Motor neuron (in vitro differentiated cells): ENCODE data around the gene ITGB1BP1. TPM values are rescaled to one million over a fixed set of nuclear protein-coding genes. Genes with fewer than 3 reads are reported as not detected.

ENCODE experiments used
- ATAC-seq, 8 experiments: fragments of 200-7000 bp; cut with Tn5 transposase; replicated peaks in 6 of 8; 2 replicates each; pipeline ENCODE4 v1.8.0; 2021; ENCODE audit warnings: mild to moderate bottlenecking in 8 of 8, moderate library complexity in 8 of 8
- H3K27ac ChIP-seq, 2 donors: fragments of 250-450 bp; sonication (Bioruptor Pico); 2 replicates each; pipeline ENCODE4 v1.9.0; 2021; ENCODE audit warnings: antibody characterized with exemption in 2 of 2, mild to moderate bottlenecking in 2 of 2, moderate library complexity in 1 of 2
- H3K4me1 ChIP-seq, 2 donors: fragments of 250-450 bp; sonication (Bioruptor Pico); replicated peaks in 1 of 2; 2 replicates each; pipeline ENCODE4 v1.6.1; 2021; ENCODE audit warnings: antibody characterized with exemption in 2 of 2, mild to moderate bottlenecking in 2 of 2, moderate library complexity in 1 of 2
- H3K4me3 ChIP-seq, 5 donors: fragments of 250-450 bp; sonication (Bioruptor Pico); 2 replicates each; pipeline ENCODE4 v1.9.0; 2021; ENCODE audit warnings: antibody characterized with exemption in 5 of 5, mild to moderate bottlenecking in 5 of 5, moderate library complexity in 4 of 5
- WGBS, 10 experiments: fragments of 450-650 bp; shearing (Covaris generic); methylation state at CpG; one replicate each; pipeline ENCODE4 v1.0.0; 2022; 5-methylcytosine and 5-hydroxymethylcytosine counted together
- in situ Hi-C, 9 experiments: fragments of 400-800 bp; cut with MboI; loops; one replicate each; pipeline ENCODE4 v1.15.0; 2021; ENCODE audit warnings: low sequenced_read_pairs in 9 of 9, low pct_unique_long_range_greater_than_20kb in 2 of 9; ENCODE audit not compliant: unreplicated experiment in 9 of 9
- total RNA-seq, 8 experiments: library from RNA; unstranded; fragments of 300-600 nt; gene quantifications; 2 replicates each; pipeline versions ENCODE4 v1.2.3 to v1.2.4, GENCODE V29; 2022

Gene ITGB1BP1
- total RNA-seq: 10 to 100 TPM; 25.0 to 61.2 (median 38.5) TPM

GRCh38 chr2:9423100-9423921 lies at the start of gene ITGB1BP1, which contains the start of gene CPSF3:
ITGB1BP1 (minus strand) TSS chr2:9423528; CDS start chr2:9418697, 4,831 bp downstream.
CPSF3 (plus strand) TSS chr2:9423654; CDS start chr2:9423774, 120 bp downstream.
- ATAC-seq: peak; percentile 83 to 94 (median 92)
- peak within 1 kb of the TSS; percentile 70 to 89 for H3K27ac ChIP-seq
- peaks cover 13 to 21% of the 10 kb centered on the region in 2 donors for H3K4me1 ChIP-seq
- in situ Hi-C loops: no loop called here
- 0 to 6% (median 1%) methylated on average over 1 to 17 of the region's 91 CpGs; no CpG with 5 or more reads in 3 of the 10 experiments for WGBS, 10 experiments
- H3K4me3 ChIP-seq: peak within 1 kb of the TSS; percentile 59 to 98 (median 84)

GRCh38 chr2:9472511-9472910 lies 49.2 kb upstream of the ITGB1BP1 start:
- ATAC-seq: no peak
- in situ Hi-C loops: no loop called here
- WGBS, 10 experiments: 76 to 100% (median 100%) methylated on average over 1 to 8 of the region's 9 CpGs; no CpG with 5 or more reads in 4 of the 10 experiments

GRCh38 chr2:9471206-9471605 lies 47.9 kb upstream of the ITGB1BP1 start:
- Histone ChIP-seq H3K27ac (no peak overlapping the region), H3K4me1 (peaks cover 5 to 9% of the 10 kb centered on the region in 2 donors), H3K4me3 (no peak overlapping the region)
- 82 to 100% (median 90%) methylated on average over 2 to 5 of the region's 5 CpGs; no CpG with 5 or more reads in 1 of the 10 experiments for WGBS, 10 experiments
- ATAC-seq: no peak
- in situ Hi-C loops: no loop called here

More at GRCh38 chr2:9472511-9472910, 49.2 kb upstream of the ITGB1BP1 start:
- Histone ChIP-seq H3K4me3 (no peak overlapping the region), H3K4me1 (peaks cover 5 to 11% of the 10 kb centered on the region in 2 donors), H3K27ac (no peak overlapping the region)

- Histone ChIP-seq H3K4me3 (no peak overlapping the region), H3K4me1 (peaks cover 2 to 4% of the 10 kb centered on the region in 2 donors), H3K27ac (no peak overlapping the region)
- ATAC-seq: no peak
- WGBS, 10 experiments: 71 to 100% (median 82%) methylated on average over 1 to 10 of the region's 10 CpGs; no CpG with 5 or more reads in 1 of the 10 experiments
- in situ Hi-C loops: no loop called here
Measured at GRCh38 chr2:9467687-9468086, 44.4 kb upstream of the ITGB1BP1 start.

GRCh38 chr2:9466147-9466683 lies 42.9 kb upstream of the ITGB1BP1 start:
- H3K27ac ChIP-seq: no peak overlapping the region
- peaks cover 2 to 7% of the 10 kb centered on the region in 2 donors for H3K4me1 ChIP-seq
- WGBS, 10 experiments: 40 to 100% (median 97%) methylated on average over 1 to 16 of the region's 46 CpGs; no CpG with 5 or more reads in 2 of the 10 experiments
- ATAC-seq: no peak
- no peak overlapping the region for H3K4me3 ChIP-seq
- in situ Hi-C loops: no loop called here

- in situ Hi-C loops: no loop called here
- 70 to 100% (median 88%) methylated on average over 2 to 7 of the region's 7 CpGs; no CpG with 5 or more reads in 1 of the 10 experiments for WGBS, 10 experiments
Measured at GRCh38 chr2:9465170-9465569, 41.8 kb upstream of the ITGB1BP1 start.

GRCh38 chr2:9463698-9464034 lies 40.3 kb upstream of the ITGB1BP1 start:
- no peak for ATAC-seq
- peaks cover 2 to 7% of the 10 kb centered on the region in 2 donors for H3K4me1 ChIP-seq
- in situ Hi-C loops: no loop called here
- WGBS, 10 experiments: 32 to 100% (median 79%) methylated on average over 2 to 6 of the region's 7 CpGs; no CpG with 5 or more reads in 3 of the 10 experiments
- no peak overlapping the region for H3K4me3 ChIP-seq
- H3K27ac ChIP-seq: no peak overlapping the region

More at GRCh38 chr2:9465170-9465569, 41.8 kb upstream of the ITGB1BP1 start:
- H3K4me3 ChIP-seq: no peak overlapping the region
- no peak overlapping the region for H3K27ac ChIP-seq
- H3K4me1 ChIP-seq: peaks cover 2 to 7% of the 10 kb centered on the region in 2 donors
- ATAC-seq: no peak

- Histone ChIP-seq H3K27ac (no peak overlapping the region), H3K4me1 (peaks cover 2 to 7% of the 10 kb centered on the region in 2 donors), H3K4me3 (no peak overlapping the region)
- 76 to 100% (median 89%) methylated on average over 1 to 6 of the region's 6 CpGs; no CpG with 5 or more reads in 2 of the 10 experiments for WGBS, 10 experiments
- in situ Hi-C loops: no loop called here
- peak in 7 of 8 experiments; percentile 4 to 80 (median 43) for ATAC-seq
Measured at GRCh38 chr2:9462886-9463697, 39.8 kb upstream of the ITGB1BP1 start.

GRCh38 chr2:9462313-9462712 lies 39.0 kb upstream of the ITGB1BP1 start:
- ATAC-seq: peak in 3 of 8 experiments; percentile 16 to 35 (median 24)
- in situ Hi-C loops: no loop called here
- H3K27ac ChIP-seq: no peak overlapping the region
- WGBS, 10 experiments: 80 to 100% (median 94%) methylated on average over 1 to 5 of the region's 5 CpGs; no CpG with 5 or more reads in 1 of the 10 experiments
- H3K4me1 ChIP-seq: peaks cover 2 to 7% of the 10 kb centered on the region in 2 donors
- no peak overlapping the region for H3K4me3 ChIP-seq

GRCh38 chr2:9461079-9461478 lies 37.8 kb upstream of the ITGB1BP1 start:
- Histone ChIP-seq H3K4me1 (peaks cover 2 to 7% of the 10 kb centered on the region in 2 donors), H3K4me3 (no peak overlapping the region), H3K27ac (no peak overlapping the region)
- WGBS, 10 experiments: 51 to 100% (median 83%) methylated on average over 1 to 3 of the region's 3 CpGs; no CpG with 5 or more reads in 2 of the 10 experiments
- in situ Hi-C loops: no loop called here
- ATAC-seq: peak in 2 of 8 experiments; percentile 21 to 72

GRCh38 chr2:9460441-9461017 lies 37.2 kb upstream of the ITGB1BP1 start:
- Histone ChIP-seq H3K4me3 (no peak overlapping the region), H3K27ac (no peak overlapping the region), H3K4me1 (peaks cover 2 to 7% of the 10 kb centered on the region in 2 donors)
- peak in 1 of 8 experiments; percentile 51 for ATAC-seq
- WGBS, 10 experiments: 81 to 100% (median 95%) methylated on average over 1 to 3 of the region's 3 CpGs; no CpG with 5 or more reads in 1 of the 10 experiments
- in situ Hi-C loops: no loop called here

- no peak for ATAC-seq
- in situ Hi-C loops: no loop called here
- Histone ChIP-seq H3K4me3 (no peak overlapping the region), H3K27ac (no peak overlapping the region), H3K4me1 (no peaks in the 10 kb centered on the region)
- WGBS, 10 experiments: 86 to 100% (median 100%) methylated on average over 1 of the region's 1 CpG; no CpG with 5 or more reads in 4 of the 10 experiments
Measured at GRCh38 chr2:9451231-9451630, 27.9 kb upstream of the ITGB1BP1 start.
